ENCODE results near the gene HSP90AB1.

The HSP90AB1 gene

DNA sequence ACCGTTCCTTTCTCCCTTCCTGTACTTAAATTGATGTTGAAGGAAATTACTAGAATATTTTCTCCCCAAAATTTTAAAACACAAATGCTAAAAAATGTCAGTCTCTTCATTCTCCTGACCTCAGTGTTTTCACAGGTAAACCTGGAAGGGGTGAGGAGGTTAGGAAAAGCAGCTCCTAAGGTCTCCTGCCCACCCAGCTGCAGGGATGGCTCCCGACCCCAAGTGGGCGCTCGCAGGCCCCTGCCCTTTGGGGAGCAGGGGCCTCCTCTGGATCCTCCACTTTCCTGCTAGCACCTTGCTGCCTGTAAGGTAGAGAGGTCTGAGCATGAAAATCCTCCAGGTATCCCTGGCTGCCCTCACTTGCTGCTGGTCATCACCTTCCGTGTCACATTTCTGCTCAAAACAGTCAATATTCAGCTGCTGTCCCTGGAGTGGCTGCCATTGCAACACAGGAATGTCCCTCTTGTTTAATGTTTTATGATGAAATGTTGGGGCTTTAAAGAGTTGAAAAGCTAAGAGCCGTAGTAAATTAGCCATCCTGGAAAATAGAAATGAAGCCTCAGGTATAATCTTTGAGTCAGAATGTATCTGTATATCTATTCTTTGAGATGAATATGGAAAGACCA lies 10.9 kb upstream of the HSP90AB1 start:
- no peak for DNase-seq (ENCODE audit: low read depth)

DNA sequence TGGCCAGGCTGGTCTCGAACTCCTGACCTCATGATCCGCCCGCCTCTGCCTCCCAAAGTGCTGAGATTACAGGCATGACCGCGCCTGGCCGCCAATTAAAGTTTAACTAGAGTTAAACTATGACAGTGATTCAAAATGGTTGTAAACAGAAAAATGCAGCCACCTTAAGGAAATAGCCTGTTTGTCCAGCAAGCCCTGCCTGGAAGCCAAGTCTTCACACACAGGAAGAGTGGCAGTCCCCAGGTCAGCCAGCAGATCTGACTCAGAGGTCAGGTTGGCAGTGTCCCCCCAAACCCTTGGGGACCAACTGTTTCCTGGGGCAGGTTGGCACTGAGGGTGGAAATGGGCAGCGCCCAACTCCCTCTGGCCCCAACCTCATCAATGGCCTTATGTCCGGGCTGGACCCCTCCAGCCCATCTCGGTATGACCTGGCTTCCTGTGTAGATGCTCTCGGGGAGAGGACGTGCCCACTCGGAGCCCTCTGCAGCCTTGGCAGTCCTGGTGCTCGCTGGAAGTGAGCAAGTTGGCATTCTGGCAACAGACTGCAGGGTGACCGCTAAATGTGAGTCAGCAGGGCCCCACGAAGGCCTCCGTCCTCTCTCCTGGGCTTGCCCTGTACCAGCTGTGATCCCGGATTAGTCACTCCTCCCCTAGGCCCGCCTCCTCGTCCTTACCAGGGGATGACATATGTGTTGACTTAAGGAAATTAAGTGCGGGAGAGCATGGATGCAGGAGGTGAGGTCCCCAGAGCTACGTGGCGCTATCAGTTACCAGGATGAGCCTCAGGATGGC lies 9.7 kb upstream of the HSP90AB1 start:
- DNase-seq (ENCODE audit: low read depth), result peak; percentile 58

DNA sequence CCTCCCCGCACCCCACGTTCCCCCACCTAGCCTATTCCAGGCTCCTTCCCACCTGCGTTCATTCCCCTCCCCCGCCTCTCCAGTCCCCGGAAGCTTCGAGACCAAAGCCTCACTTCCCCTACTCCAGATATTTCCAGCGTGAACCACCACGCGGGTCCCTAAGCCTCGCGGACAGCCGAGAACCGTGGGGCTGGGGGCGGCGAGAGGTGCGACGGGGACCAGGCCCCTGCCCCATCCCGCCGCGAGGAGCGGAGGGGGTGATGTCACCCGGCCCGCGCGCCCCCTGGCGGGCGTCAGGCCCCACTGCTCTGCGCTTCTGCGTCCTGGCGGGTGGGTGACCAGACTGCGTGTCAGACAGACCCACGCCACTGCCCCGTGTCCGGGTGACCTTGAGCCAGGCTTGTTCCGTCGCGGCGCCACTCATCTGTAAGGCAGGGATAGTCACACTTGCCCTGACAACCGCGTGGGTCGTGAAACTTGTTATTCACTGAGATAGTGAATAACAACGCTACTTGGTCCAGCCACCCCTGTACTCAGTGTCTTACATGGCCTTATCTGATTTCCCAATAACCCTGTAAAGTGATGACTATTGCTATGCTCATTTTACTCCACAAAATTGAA lies 9.0 kb upstream of the HSP90AB1 start:
- peak; percentile 54 for DNase-seq (ENCODE audit: low read depth)

DNA sequence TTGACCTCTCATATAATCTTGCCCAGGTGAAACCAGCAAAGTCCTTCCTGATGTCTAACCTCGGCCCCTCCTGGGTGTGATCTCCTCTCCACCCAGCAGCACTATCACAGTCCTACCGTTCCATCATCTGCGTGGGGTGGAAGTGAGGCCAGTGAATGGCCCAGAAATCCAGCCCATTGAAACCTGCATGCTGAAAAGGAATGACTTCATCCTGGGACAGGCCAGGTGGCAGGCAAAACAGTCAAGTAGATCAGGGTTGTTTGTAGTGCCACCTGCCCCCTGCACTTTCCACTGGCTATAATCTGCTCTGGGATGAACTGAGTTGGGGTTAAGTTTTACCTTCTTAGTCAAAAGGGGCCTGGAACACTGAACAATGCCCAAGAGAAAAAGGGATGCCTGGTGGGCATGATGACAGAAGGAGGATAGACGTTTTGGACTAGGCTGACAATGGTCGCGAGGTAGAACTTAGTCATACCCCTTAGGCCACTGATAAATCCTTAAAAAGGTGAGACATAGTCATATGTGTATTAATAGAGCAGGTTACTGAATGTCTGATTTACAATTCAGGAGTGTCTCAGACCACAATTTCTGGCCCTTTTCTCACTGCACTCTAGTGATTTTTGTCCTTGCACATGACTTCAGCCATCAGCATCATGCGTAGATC lies 8.1 kb upstream of the HSP90AB1 start:
- no peak for DNase-seq (ENCODE audit: low read depth)

DNA sequence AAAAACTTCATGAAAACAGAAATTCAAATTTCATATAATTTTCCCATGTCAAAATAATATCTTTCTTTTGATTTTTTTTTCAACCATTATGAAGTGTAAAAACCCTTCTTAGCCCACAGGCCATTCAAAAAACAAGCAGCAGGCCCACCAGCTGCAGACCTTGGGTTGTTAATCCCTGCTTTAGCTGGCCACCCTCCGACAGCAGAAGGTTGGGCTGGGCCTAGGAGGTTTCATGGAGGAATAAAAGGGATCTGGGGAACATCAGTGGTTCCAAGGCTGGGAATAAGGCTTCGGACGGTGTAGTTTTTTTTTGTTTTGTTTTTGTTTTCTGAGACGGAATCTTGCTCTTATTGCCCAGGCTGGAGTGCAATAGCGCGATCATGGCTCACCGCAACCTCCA lies 3.6 kb upstream of the HSP90AB1 start:
- DNase-seq (ENCODE audit: low read depth), result no peak

DNA sequence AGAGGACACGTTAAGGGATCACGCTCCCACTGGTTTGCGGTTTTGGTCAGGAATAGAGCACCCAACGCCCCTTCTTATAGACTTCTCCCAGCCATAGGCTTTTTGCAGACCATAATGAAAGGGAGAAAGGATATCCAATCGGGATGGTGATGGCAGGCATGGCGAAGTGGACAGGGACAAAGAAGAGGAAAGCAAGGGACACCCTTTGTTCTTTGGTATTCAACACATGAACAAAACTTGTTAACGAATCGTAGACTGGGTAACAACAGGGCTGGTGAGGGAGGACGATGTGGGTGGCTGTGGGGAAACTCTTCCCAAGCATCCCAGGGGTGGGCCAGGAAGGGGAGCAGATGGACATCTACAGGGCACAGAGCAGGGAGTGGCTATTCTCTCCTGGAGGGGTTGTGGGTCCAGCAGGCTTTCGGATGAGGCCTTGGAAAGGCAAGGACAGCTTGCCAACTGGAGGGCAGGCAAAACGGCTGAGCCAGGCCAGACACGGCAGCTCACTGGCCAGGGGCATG lies 1.4 kb upstream of the HSP90AB1 start:
- DNase-seq (ENCODE audit: low read depth), result no peak

DNA sequence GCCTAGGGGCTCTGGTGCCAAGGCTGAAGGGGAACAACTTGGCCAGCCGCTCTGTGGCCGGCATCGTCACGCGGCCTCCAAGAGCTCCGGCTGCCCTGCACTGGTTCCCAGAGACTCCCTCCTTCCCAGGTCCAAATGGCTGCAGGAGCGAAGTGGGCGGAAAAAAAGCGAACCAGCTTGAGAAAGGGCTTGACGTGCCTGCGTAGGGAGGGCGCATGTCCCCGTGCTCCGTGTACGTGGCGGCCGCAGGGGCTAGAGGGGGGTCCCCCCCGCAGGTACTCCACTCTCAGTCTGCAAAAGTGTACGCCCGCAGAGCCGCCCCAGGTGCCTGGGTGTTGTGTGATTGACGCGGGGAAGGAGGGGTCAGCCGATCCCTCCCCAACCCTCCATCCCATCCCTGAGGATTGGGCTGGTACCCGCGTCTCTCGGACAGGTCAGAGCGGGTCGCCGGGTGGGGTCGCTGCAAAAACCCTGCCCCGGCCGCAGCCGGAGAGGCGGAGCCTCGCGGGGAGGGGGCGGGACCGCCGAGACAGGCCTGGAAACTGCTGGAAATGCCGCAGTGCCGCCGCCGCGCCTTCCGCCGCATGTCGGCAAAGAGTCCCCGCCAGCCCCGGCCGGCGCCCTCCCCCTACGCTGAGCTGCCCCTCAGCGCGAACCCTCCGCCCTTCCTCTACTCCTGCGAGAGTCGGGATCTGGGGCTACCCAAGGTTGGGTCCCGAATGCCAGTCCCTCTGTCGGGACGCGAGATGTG lies 814 bp upstream of the HSP90AB1 start:
- peak; percentile 61 for DNase-seq (ENCODE audit: low read depth)

DNA sequence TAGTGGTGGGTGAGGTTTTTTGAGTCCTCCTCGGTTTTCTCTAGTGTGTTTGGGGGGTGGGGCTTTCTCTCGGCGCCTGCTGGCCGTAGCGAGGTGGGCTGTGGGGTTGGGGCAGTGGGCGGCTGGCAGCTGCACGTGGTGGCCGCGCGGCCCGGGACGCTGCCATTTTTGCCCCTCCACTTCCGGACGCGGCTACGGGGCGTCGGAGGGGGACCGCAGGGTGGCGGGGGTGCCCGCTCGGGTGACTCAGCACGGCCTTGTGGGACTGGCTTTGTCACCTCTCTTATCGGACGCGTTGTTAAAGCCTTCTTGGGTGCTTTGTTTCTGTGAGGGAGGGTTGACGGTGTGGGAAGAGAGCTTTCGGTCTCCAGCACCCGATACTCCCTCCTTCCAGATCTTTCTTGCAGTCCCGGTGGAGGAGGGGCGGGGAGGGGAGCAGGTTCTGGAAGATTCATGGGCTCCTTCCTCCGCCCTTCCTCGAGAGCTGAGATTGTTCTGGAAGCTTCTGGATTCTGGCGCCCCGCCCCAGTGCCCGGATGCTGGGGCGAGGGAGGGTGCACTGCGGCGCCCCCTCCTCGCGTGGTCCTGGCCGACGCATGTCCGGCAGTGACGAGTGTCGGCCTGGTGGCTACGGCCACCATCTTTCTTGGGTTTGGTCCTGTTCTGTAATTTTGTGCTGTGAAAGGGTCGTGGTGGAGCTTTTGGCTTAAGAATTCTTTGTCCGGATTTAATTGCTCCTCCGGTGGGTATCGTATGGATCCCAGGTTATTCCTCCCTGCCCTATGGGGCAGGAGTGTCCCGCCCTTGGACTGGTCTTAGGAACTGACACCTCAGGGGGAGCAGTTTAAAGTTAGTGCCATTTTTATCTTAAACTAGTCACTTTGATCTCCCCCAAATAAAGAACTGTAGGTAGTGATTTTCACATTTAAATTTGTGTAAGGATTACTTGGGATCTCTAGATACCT lies 719 bp downstream of the HSP90AB1 start:
- DNase-seq (ENCODE audit: low read depth), result peak; percentile 87

DNA sequence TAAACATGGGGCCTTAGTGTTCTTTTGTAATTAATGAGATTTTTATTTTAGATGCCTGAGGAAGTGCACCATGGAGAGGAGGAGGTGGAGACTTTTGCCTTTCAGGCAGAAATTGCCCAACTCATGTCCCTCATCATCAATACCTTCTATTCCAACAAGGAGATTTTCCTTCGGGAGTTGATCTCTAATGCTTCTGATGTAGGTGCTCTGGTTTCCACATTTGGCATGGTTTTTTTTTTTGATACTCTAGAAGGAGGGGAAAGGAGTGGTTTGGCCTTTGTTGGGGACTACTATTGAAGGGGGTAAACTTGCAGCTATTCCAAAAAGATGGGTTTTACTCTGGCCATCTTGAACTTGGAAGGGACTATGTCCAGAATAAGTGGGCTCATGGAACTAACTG lies 1.7 kb downstream of the HSP90AB1 start:
- no peak for DNase-seq (ENCODE audit: low read depth)

DNA sequence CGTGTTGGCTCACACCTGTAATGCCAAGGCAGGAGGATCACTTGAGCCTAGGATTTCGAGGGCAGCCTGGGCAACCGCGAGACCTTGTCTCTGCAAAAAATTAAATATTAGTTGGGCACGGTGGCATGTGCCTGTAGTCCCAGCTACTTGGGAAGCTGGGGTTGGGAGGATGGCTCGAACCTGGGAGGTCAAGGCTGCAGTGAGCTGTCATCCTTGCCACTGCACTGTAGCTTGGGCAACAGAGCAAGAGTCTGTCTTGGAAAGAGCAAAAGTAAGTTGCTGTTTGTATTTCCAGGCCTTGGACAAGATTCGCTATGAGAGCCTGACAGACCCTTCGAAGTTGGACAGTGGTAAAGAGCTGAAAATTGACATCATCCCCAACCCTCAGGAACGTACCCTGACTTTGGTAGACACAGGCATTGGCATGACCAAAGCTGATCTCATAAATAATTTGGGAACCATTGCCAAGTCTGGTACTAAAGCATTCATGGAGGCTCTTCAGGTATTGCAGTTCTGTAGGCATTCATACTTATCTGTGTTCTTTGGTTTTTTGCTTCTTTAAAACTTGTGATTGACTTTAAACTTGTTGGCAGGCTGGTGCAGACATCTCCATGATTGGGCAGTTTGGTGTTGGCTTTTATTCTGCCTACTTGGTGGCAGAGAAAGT lies 2.3 kb downstream of the HSP90AB1 start:
- no peak for DNase-seq (ENCODE audit: low read depth)

DNA sequence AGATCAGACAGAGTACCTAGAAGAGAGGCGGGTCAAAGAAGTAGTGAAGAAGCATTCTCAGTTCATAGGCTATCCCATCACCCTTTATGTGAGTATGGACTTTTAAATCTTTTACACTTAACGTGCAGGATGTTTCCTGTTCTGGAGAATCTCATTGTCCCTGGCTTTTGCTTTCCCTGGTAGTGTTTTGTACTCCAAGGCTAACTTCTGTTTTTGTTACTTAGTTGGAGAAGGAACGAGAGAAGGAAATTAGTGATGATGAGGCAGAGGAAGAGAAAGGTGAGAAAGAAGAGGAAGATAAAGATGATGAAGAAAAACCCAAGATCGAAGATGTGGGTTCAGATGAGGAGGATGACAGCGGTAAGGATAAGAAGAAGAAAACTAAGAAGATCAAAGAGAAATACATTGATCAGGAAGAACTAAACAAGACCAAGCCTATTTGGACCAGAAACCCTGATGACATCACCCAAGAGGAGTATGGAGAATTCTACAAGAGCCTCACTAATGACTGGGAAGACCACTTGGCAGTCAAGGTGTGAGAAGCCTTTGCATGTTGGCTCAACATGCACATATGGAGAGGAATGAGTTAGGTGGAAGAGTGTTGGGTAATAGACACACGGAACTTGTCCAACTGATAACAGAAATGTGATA lies 3.3 kb downstream of the HSP90AB1 start:
- no peak for DNase-seq (ENCODE audit: low read depth)

DNA sequence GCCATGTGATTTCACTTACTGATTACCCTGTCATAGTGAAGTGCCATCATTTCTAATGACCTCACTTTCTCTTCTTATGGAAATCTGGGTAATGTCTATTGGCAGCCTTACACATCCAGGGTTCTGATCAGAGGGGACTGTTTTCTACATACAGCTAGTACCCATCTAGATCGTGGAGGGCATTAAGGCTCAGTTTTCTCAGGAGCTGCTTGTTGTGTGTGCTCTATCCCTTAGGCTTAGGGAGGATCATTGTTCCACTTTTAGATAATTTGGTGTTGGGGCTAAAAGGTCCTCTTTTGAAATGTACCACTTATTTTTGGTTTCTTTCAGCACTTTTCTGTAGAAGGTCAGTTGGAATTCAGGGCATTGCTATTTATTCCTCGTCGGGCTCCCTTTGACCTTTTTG lies 3.8 kb downstream of the HSP90AB1 start:
- DNase-seq (ENCODE audit: low read depth), result no peak

DNA sequence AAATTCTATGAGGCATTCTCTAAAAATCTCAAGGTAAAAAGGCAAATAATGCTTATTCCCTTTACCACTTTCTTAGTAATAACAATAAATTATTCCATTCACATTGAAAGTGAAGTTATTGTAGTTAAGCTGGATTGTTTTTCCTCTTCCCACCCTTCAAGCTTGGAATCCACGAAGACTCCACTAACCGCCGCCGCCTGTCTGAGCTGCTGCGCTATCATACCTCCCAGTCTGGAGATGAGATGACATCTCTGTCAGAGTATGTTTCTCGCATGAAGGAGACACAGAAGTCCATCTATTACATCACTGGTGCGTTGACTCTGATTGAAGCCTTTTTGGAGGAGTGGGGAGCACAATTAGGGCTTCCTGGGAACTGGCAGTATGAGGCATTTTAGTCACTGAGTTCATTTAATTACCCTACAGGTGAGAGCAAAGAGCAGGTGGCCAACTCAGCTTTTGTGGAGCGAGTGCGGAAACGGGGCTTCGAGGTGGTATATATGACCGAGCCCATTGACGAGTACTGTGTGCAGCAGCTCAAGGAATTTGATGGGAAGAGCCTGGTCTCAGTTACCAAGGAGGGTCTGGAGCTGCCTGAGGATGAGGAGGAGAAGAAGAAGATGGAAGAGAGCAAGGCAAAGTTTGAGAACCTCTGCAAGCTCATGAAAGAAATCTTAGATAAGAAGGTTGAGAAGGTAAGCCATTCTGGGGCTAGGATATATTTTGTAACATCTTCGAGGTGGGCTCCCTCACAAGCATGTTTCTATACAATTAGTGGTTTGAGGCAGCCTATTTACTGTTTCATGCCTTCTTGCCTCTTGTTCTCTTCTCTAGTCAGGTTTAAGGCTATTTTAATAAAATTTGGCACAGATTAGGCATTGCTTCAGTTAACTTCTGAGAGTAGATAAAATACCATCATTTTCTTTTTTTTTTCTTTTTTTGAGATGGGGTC lies 4.9 kb downstream of the HSP90AB1 start:
- no peak for DNase-seq (ENCODE audit: low read depth)

DNA sequence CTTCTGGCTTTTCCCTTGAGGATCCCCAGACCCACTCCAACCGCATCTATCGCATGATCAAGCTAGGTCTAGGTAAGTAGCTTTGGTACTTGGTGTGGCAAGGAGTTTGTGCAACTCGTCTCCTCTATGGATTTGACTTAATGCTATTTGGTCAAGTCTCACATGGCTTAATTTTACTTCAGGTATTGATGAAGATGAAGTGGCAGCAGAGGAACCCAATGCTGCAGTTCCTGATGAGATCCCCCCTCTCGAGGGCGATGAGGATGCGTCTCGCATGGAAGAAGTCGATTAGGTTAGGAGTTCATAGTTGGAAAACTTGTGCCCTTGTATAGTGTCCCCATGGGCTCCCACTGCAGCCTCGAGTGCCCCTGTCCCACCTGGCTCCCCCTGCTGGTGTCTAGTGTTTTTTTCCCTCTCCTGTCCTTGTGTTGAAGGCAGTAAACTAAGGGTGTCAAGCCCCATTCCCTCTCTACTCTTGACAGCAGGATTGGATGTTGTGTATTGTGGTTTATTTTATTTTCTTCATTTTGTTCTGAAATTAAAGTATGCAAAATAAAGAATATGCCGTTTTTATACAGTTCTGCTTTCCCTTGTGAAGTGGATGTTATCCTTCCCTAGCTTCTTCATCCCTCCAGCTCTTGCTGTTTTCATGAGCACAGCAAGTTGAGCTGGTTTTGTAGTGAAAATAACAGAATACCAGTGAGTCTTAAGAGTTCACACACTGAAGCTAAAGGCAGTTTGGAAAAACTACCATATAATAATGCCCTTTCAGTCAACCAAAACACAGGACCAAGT lies 6.6 kb downstream of the HSP90AB1 start:
- DNase-seq (ENCODE audit: low read depth), result no peak

DNA sequence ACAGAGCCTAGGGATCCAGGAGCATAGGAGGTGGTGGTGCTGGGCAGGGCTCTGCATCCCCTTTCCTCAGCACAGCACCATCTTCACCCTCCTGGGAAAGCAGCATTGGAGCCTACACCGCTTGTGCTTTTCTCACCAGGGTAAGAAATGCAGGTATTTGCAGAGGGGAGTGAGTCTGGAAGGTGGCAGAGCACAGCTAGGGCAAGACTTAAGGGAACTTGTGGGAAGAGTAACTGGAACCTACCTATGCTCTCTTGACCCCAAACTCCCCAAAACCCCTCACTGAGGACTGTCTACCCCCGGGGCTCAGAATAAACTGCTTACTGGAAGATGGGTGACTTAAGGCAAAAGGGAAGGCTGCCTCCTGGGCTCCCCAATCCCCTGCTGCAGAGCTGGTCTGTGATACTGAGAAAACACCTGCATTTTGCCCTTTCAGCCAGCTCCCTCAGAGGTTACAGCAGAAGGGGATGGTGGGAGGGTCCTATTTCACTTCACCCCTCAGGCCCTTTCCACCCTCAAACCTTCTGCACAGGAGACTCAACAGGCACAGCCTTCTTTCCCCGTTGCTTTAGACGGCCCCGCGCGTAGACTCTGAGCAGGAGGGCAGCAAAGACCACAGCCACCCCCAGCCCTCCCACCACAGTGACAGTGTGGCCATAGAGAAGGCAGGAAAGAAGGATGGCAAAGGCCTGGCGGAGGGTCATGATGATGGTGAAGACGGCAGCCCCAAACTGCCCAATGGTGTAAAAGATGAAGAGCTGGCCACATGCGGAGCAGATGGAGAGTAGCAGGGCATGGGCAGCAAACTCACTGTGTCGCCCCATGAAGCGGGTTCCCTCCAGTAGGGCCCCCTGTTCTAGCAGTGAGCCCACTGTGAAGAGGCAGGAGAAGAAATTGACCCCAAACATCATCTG lies 7.5 kb downstream of the HSP90AB1 start:
- no peak for DNase-seq (ENCODE audit: low read depth)

DNA sequence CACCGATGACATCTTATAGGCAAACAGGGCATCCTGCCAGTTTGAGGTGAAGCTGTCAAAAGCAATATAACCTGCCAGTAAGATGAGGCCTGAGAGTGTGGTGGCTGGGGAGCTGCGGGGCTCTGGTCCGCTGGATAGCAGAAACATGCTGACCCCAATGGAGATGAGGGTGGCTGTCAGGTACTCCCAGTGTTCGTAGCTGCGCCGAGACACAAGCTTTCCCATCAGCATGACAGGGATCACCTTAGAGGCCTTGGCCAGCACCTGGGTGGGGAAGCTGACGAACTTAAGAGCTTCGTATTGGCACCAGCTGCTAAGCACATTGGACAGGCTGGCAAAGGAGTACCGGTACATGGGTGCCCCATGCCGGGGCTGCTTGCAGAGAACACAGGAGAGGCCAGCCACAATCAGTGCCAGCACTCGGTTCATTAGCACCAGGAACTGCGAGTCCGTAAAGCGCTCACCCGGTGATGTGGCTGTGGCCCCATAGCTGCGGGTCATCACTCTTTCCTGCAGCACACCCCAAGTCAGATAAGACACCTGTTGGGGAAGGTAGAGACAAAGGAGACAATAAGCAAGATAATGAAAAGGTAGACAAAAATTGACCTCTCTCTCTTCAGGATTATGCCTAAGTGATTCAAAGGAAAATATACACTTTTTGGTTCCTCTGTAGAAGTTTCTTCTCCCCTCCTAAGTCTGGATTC lies 8.4 kb downstream of the HSP90AB1 start:
- no peak for DNase-seq (ENCODE audit: low read depth)

Data from T-helper 22 cell (primary cell).